ENCODE results near the gene HAVCR1. TPM values are rescaled to one million over a fixed set of nuclear protein-coding genes. Genes with fewer than 3 reads are reported as not detected.
"Not testable (repeated sequence)": the region's sequence is repeated elsewhere in the genome, so short reads cannot be mapped to it uniquely, and the experiment has no call there.

HAVCR1 gene
- polyA plus RNA-seq, 3 donors from 2014 or later = 0.59 TPM; not detected in 2

DNA sequence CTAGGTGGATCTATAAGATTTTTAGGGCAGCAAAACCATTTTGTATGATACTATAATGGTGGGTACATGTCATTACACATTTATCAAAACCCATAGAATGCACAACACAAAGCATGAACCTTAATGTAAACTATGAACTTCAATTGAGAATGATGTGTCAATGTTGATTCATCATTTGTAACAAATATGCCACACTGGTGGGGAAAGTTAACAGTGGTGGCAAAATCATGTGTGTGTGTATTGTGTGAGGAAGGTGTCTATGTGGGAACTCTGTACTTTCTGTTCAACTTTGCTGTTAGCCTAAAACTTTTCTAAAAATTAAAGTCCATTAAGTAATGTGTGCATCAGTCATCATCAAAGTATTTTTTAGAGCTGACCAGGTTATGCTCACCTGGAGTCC lies 38.9 kb downstream of the HAVCR1 start:
- Mint-ChIP-seq H3K4me3 (peak overlapping the region in 2 of 5 donors; percentile 4 to 21), H3K27me3 (ENCODE audit: low read depth in 3 of 3) (peaks cover under 1 to 5% (median 3%) of the 10 kb centered on the region in 3 donors), H3K9me3 (peaks cover 0 to 8% (median 5%) of the 10 kb centered on the region in 6 donors), H3K4me1 (peaks cover 48 to 60% of the 10 kb centered on the region in 2 donors), H3K36me3 (peaks cover 0 to 8% (median 5%) of the 10 kb centered on the region in 3 donors), H3K27ac (peak overlapping the region in 3 of 6 donors; percentile 43 to 63 (median 60))
- DNase-seq = no peak

DNA sequence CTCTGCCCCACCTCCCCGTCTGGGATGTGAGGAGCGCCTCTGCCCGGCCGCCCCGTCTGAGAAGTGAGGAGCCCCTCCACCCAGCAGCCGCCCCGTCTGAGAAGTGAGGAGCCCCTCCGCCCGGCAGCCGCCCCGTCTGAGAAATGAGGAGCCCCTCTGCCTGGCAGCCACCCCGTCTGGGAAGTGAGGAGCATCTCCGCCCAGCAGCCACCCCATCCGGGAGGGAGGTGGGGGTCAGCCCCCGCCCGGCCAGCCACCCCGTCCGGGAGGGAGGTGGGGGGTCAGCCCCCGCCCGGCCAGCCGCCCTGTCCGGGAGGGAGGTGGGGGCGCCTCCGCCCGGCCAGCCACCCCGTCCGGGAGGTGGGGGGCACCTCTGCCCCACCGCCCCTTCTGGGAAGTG lies 44.8 kb downstream of the HAVCR1 start:
- DNase-seq; H3K27ac Mint-ChIP-seq; H3K27me3 Mint-ChIP-seq (ENCODE audit: low read depth in 3 of 3); H3K4me3 Mint-ChIP-seq; H3K9me3 Mint-ChIP-seq; H3K4me1 Mint-ChIP-seq: not testable (repeated sequence)
- H3K36me3 Mint-ChIP-seq = peaks cover 0 to 16% (median 8%) of the 10 kb centered on the region in 3 donors

DNA sequence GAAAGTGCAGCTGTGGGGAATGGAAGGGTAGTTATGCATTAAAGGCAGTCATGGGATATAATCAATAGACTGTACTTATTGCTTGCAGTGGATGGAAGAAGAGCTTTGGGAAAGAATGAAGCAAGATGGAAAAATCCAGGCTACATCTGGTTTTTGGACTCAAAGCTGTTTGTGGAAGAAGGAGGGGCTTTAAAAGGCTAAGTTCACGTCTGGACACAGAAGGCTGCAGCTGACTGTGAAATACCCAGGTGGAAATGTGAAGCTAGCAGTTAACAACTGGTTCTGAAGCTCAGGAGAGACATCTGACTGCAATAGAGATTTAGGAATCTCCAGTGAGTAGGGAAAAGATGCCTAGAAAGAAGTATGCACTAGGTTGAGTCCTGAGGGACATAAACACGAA lies 52.7 kb downstream of the HAVCR1 start:
- Mint-ChIP-seq H3K9me3 (peaks cover 0 to 5% (median 0%) of the 10 kb centered on the region in 6 donors), H3K27me3 (ENCODE audit: low read depth in 3 of 3) (peaks cover 2 to 4% (median 3%) of the 10 kb centered on the region in 3 donors), H3K27ac (no peak overlapping the region), H3K4me3 (no peak overlapping the region), H3K4me1 (peaks cover 6 to 15% of the 10 kb centered on the region in 2 donors), H3K36me3 (peaks cover 4 to 22% (median 7%) of the 10 kb centered on the region in 3 donors)
- no peak for DNase-seq

DNA sequence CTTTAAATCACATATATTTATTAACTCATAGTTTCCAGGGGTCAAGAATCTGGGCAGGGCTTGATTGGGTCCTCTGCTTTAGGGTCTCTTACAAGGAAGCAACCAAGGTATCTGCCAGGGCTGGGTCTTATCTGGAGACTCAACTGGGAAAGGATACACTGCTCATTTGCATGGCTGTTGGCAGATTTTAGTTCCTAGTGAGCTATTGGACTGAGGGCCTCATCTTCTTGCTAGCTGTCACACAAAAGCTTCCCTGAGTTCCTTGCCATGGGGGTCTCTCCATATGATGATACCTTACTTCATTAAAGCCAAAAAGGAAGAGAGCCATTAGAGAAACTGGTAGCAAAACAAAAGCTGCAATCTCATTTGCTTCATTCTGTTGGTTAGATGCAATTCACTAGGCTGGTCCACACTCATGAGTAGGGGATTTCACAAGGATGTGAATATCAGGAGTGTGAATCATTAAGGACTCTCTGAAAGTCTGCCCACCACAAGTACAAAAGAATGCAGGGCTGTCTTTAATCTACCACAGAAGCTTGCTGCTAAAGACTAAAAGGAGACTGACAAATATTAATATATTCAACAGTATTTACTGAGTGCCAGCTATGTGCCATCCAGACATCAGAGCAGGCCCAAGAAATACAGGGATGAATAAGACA lies 53.9 kb downstream of the HAVCR1 start:
- Mint-ChIP-seq H3K4me3 (no peak overlapping the region), H3K9me3 (peaks cover 3 to 13% (median 6%) of the 10 kb centered on the region in 6 donors), H3K27ac (peak overlapping the region in 3 of 6 donors; percentile 11 to 51 (median 41)), H3K4me1 (peaks cover 6 to 15% of the 10 kb centered on the region in 2 donors), H3K36me3 (peaks cover 4 to 26% (median 17%) of the 10 kb centered on the region in 3 donors), H3K27me3 (ENCODE audit: low read depth in 3 of 3) (peaks cover 2 to 4% (median 3%) of the 10 kb centered on the region in 3 donors)
- DNase-seq = no peak

DNA sequence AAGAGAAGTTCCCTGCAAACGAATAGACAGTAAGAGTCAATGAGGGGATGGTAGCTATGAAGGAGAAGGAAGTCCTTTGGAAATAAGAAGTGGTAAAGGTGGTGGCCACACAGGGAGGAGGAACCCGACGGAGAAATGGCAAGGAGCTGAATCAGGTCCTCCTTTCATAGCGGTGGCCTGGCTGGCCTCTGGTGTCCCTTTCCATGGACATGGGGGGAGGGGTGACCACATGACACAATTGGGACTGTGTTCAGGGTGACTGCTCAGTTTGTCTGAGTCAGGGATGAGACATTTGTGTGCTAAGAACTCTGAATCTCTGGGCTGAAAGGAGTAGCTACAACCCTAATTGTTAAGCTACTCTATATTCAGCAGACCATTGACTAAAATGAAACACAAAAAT lies 67.2 kb downstream of the HAVCR1 start:
- Mint-ChIP-seq H3K9me3 (peaks cover 0 to 6% (median 2%) of the 10 kb centered on the region in 6 donors), H3K27ac (peak overlapping the region in 1 of 6 donors; percentile 45), H3K4me1 (peaks cover 0 to 2% of the 10 kb centered on the region in 2 donors), H3K4me3 (no peak overlapping the region), H3K27me3 (ENCODE audit: low read depth in 3 of 3) (peaks cover 0 to 3% (median 0%) of the 10 kb centered on the region in 3 donors), H3K36me3 (peaks cover 0 to 18% (median 0%) of the 10 kb centered on the region in 3 donors)
- no peak for DNase-seq

DNA sequence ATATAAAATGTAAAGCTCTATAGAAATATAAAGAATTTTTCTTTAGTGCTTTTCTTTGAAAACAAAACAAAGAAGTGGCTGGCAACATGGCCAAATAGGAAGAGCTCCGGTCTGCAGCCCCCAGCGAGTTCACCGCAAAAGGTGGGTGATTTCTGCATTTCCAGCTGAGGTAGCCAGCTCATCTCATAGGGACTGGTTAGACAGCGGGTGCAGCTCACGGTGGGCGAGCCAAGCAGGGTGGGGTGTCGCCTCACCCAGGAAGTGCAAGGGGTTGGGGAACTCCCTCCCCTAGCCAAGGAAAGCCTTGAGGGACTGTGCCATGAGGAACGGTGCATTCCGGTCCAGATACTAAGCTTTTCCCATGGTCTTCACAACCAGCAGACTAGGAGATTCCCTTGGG lies 74.9 kb downstream of the HAVCR1 start:
- Mint-ChIP-seq H3K36me3 (peaks cover 0 to 26% (median 0%) of the 10 kb centered on the region in 3 donors), H3K4me3 (no peak overlapping the region), H3K27ac (peak overlapping the region in 1 of 6 donors; percentile 28), H3K27me3 (ENCODE audit: low read depth in 3 of 3) (peaks cover 0 to 3% (median 0%) of the 10 kb centered on the region in 3 donors), H3K4me1 (peaks cover 0 to 2% of the 10 kb centered on the region in 2 donors), H3K9me3 (peaks cover 0 to 5% (median 3%) of the 10 kb centered on the region in 6 donors)
- no peak for DNase-seq

DNA sequence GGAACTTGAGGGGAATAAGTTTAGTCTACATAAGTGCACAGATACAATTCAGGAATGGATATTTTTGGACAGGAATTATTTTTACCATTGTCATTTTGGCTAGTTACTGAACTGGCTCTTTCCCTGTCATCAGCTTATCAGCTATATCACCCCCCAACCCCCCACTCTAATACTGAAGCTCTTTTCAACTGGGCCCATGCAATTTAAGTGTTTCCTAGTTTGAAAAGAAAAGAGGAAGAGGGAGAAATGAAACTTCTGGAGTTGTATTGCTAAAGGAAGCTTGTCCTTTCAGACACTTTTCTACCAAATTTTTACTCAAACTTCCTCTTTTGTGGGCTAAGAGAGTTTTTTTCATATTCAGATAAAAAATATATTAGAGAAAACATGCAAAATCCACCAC lies 77.4 kb downstream of the HAVCR1 start:
- Mint-ChIP-seq H3K27ac (no peak overlapping the region), H3K9me3 (peaks cover 0 to 2% (median 0%) of the 10 kb centered on the region in 6 donors), H3K36me3 (peaks cover 0 to 9% (median 0%) of the 10 kb centered on the region in 3 donors), H3K4me1 (peaks cover 0 to 7% of the 10 kb centered on the region in 2 donors), H3K27me3 (ENCODE audit: low read depth in 3 of 3) (peaks cover 0 to 3% (median 2%) of the 10 kb centered on the region in 3 donors), H3K4me3 (no peak overlapping the region)
- DNase-seq = no peak

Other genes with a start within 250 kb of the HAVCR1 start
- under 1 TPM in 1 of 3 donors, not detected in 2; 0.17 TPM for gene PPP1R2B, start 208.8 kb downstream of the HAVCR1 start, polyA plus RNA-seq
- under 1 TPM in 1 of 3 donors, not detected in 2; 0.43 TPM for gene TIMD4, start 95.9 kb downstream of the HAVCR1 start, polyA plus RNA-seq
- 100 to 1,000 TPM; 101 to 167 (median 130) TPM for gene HAVCR2, start 49.9 kb upstream of the HAVCR1 start, polyA plus RNA-seq
- 10 to 100 TPM; 14.6 to 17.9 (median 16.7) TPM for gene MED7, start 83.7 kb upstream of the HAVCR1 start, polyA plus RNA-seq
- gene GARIN3, start 107.1 kb upstream of the HAVCR1 start, polyA plus RNA-seq = not detected
- 10 to 100 TPM; 38.5 to 71.9 (median 54.6) TPM for gene ITK, start 121.7 kb upstream of the HAVCR1 start, polyA plus RNA-seq
- gene CYFIP2, start 207.0 kb upstream of the HAVCR1 start, polyA plus RNA-seq = 100 to 1,000 TPM; 293 to 667 (median 513) TPM